ENCODE measurements around the gene NPHS2.
"Not testable (repeated sequence)": the region's sequence is repeated elsewhere in the genome, so short reads cannot be mapped to it uniquely, and the experiment has no call there.

NPHS2 gene

DNA sequence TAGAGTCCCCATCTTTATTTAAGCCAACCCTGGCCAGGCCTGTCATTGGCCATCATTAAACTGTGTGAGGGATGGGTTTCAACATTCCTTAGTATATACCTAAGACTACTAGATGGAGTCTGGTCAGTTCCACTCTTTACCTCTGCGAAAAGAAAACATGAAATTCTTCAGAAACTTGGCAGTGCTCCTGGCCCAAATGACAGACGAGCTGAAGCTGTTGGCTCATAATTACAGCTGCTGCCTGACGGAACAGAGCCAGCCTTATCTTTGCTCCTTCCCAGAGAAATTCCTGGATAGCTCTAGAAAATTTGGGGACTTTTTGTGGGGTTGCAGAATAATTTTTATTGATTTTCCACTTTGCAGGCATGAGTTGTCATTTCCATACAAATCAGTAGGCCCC is 30.4 kb downstream of the NPHS2 start:
- DNase-seq: no peak

DNA sequence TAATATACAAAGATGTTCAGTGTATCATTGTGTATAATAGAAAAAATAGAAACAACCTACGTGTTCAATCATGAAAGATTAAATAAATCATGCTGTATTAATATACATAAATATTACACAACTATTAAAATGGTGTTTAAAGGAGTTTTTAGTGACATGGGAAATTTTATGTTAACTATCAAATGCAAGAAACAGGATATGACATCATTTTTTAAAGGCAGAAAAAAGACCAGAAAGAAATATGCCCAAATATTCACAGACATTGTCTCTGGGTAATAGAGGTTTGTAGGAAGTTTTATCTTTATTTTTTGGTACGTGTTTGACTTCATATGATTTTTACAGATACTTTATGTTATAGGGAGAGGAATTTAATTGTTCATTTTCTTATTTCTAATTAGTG is 34.0 kb downstream of the NPHS2 start:
- DNase-seq: no peak

DNA sequence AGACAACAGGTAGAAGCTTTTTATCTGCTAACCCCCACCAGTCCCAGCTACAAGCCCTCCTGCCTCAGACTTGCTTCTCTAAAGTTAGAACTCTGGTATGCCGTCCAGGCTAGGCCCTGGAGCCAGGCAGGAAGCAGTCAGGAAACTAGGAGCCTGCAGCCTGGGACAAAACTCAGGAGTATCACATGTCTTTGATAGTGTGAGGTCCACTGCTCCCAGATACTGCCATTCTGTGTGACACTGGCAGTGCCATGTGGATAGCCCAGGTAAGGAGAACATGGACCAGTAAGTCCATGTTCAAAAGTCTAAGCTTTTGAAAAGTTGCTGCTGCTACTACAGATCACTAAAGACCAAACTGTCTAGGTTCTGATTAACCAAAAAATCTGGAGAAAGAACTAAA is 45.4 kb downstream of the NPHS2 start:
- no peak for DNase-seq

DNA sequence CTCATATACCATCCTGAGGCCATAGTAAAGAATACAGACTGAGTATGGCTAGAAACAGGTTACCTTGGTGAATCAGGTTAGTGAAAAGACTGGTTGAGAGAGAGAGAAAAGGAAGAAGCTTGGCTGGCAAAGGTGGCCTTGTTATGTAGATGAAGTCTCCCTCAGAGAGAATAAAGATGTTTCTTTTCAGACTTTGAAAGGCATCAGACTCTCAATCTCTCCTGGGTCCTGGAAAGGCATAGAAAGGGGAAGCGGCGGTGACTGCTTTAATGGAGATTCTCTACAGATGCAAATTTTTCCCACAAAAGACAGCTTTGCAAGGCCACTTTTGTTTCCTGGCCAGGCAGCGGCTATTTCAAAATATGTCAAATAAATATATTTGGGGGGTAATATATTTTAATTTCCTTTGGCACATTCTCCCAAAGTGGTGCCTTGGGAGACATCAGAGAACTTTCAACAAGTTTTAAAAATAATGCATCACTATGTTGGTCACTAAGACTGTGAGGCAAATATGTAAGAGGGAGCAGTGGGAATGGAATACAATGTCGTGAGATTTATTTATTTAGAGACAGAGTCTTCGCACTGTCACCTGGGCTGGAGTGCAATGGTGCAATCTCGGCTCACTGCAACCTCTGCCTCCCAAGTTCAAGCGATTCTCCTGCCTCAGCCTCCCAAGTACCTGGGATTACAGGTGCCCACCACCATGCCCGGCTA is 46.1 kb downstream of the NPHS2 start:
- no peak for DNase-seq

DNA sequence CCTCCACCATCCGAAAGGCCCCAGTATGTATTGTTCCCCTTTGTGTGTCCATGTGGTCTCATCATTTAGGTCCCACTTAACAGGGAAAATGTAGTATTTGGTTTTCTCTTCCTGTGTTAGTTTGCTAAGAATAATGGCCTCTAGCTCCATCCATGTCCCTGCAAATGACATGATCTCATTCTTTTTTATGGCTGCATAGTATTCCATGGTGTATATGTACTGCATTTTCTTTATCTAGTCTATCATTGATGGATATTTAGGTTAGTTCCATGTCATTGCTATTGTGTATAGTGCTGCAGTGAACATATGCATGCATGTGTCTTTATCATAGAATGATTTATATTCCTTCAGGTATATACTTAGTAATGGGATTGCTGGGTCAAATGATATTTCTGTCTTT is 57.2 kb downstream of the NPHS2 start:
- not testable (repeated sequence) for DNase-seq

DNA sequence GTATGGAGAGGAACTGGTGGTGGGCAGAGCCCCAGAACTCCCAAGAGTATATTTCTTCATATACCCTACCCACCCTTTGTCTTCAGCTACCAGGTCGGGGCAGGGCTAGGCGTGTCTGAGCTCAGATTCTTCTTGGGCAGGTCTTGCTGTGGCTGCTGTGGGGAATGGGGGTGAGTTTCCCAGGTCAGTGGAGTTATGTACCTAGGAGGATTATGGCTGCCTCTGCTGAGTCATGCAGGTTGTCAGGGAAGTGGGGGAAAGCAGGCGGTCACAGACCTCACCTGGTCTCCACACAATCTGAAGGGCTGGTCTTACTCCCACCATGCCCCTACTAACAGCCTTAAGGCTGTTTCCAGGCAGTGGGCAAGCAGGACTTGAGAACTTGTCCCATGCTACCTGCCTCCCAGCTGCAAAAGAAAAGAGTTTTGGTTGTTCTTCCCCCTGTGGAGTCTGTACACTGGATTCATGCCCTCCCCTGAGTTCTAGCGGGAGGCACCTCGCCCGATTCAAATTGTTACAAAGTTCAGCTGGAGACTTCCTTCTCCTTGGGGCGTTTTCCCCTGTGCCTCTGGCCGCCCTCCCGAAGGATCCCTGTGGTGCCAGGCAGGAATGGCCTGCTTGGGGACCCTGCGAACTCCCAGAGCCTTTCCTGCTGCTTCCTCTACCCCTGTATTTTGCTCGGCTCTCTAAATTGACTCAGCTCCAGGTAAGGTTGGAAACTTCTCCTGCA is 58.6 kb downstream of the NPHS2 start:
- DNase-seq: no peak

DNA sequence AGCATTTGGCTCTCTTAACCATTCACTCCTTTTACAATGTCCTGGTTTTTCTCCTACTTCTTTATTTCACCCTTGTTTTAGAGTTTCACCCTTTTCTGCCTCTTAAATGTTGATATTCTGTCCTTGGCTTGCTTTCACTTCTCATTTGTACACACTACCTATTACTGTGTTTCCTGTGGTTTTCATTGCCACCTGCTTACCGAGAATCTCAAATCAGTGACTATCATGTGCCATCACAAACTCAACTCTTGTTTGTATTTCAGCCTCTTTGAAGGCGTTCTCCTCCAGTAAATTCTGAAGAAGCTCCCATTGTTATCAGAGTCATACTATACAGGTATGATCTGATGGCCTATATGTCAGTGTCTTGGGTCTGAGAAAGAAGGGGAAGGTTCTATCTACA is 65.7 kb downstream of the NPHS2 start:
- no peak for DNase-seq

DNA sequence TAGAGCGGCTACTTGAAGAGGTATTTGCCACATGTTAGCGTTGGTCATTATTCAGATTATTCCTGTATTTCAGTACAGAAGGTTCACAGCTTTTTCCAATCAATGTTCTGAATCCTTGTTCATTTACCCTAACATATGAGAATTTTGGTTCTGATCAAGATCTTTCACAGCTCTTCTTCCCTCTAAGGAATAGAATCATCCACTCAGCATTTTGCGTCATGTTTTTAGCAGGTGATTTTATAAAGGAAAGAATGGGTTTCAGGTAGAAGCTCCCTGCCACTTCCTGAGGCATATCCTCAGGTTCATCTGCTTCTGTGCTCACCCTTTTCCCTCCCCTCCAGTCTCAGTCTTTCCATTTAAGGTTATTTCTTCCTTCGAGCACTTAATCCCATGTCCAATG is 66.4 kb downstream of the NPHS2 start:
- no peak for DNase-seq

DNA sequence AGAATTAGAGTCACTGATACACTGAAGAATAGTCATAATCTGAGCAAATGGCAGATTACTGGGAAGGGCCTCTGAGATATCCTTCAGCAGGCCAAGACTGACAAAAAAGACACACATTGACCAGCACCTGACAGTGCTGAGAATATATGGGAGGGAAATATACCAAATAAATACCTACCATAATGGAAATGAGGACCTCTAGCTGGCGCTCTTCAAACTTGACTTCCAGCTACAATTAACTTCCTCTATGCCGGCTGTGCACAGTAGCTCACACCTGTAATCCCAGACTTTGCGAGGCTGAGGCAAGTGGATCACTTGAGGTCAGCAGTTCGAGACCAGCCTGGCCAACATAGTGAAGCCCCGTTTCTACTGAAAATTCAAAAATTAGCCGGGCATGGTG is 69.5 kb downstream of the NPHS2 start:
- no peak for DNase-seq
